ENCODE results near the gene RNF220.
A peak's percentile ranks its signal among the peaks of the same experiment; 100 is the strongest.

The RNF220 gene

DNA sequence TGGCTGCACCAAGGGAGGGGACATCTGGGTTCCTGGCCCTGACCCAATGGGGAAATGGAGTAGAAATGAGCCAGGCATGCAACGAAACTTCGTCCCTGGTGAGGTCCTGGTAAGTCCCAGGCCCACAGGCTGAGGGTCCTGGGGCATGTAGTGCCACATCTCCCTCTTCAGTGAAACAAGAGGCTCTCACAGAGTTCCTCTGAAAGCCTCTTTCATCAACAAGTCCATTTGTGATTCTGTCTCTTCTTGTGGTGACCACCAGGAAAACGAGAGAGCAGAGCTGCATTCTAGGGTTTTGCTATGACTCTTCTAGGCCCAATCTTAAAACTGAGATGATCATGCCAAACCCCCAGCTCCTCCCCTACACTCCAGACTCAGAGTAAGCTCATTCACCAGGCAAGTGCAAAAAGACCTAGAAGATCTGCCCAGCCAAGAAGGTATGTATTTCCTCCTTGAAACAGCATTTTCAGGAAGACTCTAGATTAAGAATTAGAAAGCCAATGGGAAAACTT is 24.3 kb upstream of the RNF220 start:
- H3K4me3 ChIP-seq (replicated peaks; ENCODE audit: low read depth, low read length), result no peak overlapping the region
- TF ChIP-seq, protein P1, sequence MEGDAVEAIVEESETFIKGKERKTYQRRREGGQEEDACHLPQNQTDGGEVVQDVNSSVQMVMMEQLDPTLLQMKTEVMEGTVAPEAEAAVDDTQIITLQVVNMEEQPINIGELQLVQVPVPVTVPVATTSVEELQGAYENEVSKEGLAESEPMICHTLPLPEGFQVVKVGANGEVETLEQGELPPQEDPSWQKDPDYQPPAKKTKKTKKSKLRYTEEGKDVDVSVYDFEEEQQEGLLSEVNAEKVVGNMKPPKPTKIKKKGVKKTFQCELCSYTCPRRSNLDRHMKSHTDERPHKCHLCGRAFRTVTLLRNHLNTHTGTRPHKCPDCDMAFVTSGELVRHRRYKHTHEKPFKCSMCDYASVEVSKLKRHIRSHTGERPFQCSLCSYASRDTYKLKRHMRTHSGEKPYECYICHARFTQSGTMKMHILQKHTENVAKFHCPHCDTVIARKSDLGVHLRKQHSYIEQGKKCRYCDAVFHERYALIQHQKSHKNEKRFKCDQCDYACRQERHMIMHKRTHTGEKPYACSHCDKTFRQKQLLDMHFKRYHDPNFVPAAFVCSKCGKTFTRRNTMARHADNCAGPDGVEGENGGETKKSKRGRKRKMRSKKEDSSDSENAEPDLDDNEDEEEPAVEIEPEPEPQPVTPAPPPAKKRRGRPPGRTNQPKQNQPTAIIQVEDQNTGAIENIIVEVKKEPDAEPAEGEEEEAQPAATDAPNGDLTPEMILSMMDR (IDR thresholded peaks at IDR 0.05; ENCODE audit: low read depth, low read length, missing control alignments), result no peak
- DNase-seq (ENCODE audit: extremely low read depth, low read depth), result no peak

DNA sequence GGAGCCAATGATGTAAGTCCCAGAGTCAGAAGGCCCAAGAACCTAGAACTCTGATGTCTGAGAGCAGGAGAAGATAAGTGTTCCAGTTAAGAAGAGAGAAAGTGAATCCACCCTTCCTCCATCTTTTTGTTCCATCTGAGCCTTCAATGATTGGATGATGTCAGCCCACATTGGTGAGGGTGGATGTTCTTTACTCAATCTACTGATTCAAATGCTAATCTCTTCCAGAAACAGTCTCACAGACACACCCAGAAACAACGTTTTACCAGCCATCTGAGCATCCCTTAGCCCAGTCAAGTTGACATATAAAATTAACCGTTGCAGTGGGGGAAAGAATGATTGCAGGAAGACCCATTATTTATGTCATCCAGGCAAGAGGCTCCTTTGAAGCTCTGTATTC is 16.5 kb upstream of the RNF220 start:
- TF ChIP-seq, protein P1 (IDR thresholded peaks at IDR 0.05; ENCODE audit: low read depth, low read length, missing control alignments), result no peak
- H3K4me3 ChIP-seq (replicated peaks; ENCODE audit: low read depth, low read length), result no peak overlapping the region
- no peak for DNase-seq (ENCODE audit: extremely low read depth, low read depth)

DNA sequence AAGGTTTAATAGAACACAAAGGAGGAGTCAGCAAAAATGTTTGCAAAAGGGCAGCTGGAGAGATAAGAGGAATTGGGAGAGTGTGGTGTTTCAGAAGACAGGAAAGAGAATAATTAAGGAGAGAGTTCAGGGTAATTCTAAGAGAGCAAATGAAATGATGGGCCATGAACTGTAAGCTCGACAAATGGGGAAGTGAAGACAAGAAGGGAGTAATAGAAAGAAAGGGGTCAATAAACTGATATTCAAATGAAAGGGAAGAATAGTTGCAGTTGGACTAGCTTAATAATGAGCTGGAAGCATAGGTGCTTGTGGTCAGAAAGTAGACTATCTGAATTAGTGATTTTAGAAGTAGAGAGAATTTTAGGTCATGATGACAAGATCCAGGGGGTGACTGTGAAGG is 15.6 kb upstream of the RNF220 start:
- DNase-seq (ENCODE audit: extremely low read depth, low read depth), result no peak
- H3K4me3 ChIP-seq (replicated peaks; ENCODE audit: low read depth, low read length), result no peak overlapping the region
- TF ChIP-seq, protein P1 (IDR thresholded peaks at IDR 0.05; ENCODE audit: low read depth, low read length, missing control alignments), result no peak

DNA sequence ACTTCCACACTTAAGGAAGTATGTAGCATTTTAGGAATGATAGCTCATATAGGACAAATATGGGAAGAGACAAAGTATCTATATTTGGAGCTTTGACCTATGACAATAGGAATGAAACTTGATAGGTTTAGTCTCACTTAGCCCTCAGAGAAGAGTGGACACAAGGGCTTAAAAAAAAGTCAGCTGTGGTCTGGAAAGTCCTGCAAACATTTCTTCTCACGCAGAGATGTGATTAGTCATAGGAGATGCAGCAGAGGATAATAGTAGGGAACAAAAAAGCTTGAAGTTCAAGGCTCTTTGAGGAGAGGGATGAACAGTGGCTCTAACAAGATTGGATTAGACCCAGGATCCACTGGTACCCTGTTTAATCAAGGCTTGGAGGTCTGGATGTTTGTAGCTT is 14.8 kb upstream of the RNF220 start:
- peak; percentile 14 for DNase-seq (ENCODE audit: extremely low read depth, low read depth)
- no peak overlapping the region for H3K4me3 ChIP-seq (replicated peaks; ENCODE audit: low read depth, low read length)

DNA sequence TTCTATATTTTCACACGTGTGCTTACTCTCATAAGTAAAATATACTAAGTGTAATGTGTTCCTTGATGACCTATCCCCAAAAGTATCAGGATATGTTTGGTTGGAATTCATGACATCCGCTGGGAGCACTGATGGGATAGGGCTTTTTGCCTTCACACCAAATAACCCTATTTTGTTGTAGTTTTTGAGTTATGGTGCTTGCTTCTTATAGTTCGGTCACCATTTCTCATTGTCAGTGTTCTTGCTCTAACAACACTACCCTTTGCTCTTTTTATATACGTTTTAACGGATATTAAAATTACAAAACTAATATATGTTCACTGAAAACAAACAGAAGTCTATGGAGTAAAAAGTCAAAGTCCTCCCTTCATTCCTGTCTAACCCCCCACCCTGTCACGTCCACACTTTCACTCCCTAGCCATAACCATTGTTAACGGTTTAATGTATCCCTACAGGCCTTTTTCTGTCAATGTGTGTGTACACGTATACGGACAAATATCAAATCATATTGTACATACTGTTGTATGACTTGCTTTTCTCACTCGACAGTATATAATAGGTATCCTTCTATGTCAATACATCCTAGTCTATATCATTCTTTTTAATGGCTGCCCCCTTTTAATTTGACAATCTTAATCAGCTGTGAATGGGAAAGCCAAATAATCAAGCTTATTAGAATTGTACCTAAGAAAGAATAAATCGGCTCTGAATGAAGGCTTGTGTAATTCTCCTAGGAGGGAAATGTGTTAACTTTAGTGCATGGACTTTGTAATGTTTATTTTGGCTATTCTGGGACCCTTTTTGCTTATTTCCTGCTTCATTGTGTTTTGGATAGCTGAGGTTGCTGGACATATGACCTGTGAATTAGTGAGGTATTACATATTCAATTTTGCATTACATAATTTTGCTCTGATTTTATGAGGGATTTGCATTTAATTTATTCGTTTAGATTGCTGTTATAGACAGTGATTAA is 3.5 kb upstream of the RNF220 start:
- DNase-seq (ENCODE audit: extremely low read depth, low read depth), result no peak
- H3K4me3 ChIP-seq (replicated peaks; ENCODE audit: low read depth, low read length), result no peak overlapping the region
- TF ChIP-seq, protein P1 (IDR thresholded peaks at IDR 0.05; ENCODE audit: low read depth, low read length, missing control alignments), result no peak

More for the DNA sequence above, 14.8 kb upstream of the RNF220 start:
- TF ChIP-seq, protein P1 (IDR thresholded peaks at IDR 0.05; ENCODE audit: low read depth, low read length, missing control alignments), result no peak

DNA sequence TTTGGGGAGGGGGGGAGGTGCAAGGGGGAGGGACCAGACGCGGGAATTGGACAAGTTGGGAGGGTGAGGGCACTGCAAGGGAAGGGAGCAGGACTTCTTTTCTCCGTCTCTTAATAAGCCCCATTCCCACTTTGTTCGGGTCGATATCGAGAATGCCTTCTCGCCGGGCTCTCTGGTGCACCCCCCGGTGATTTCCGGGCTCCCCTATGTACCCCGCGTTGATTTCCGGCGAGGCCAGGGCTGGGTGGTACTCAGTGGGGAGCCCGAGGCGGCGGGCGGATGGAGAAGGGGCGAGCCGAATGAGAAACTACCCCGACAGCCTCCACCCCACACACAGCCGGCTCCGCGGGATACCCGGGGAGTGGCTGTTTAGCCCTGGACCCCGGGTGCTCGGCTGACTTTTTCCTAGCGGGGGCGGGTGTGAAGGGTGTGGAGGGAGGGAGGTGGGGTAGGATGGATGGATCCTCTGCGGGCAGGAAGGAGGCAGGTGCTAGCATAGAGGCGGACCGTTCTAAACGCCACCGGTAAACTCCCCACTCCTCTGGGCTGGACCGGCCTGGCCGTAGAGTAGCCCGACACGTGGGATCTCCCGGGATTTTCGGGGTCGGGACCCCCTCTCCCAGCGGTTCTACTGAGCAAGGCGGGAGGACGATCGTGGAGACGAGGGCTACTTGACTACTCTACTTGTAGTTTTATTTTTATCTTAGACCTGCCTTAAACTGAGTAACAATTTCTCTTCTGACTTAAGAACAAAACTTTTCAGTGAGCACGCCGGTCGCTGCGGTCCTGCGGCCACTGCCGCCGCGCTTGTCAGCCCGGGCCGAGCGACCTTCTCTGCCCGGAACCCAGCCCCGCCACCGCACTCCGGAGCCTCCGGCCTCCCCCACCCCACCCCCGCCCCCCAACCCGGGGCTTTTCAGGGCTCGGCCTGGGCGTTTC is 1.0 kb downstream of the RNF220 start:
- no peak for DNase-seq (ENCODE audit: extremely low read depth, low read depth)
- H3K4me3 ChIP-seq (replicated peaks; ENCODE audit: low read depth, low read length), result peak overlapping the region; percentile 25
- TF ChIP-seq, protein P1 (IDR thresholded peaks at IDR 0.05; ENCODE audit: low read depth, low read length, missing control alignments), result no peak

All from HFF-Myc (cell line).